ENCODE data around the gene NEDD8.
"Not testable (repeated sequence)": the region's sequence is repeated elsewhere in the genome, so short reads cannot be mapped to it uniquely, and the experiment has no call there.

NEDD8 gene

DNA sequence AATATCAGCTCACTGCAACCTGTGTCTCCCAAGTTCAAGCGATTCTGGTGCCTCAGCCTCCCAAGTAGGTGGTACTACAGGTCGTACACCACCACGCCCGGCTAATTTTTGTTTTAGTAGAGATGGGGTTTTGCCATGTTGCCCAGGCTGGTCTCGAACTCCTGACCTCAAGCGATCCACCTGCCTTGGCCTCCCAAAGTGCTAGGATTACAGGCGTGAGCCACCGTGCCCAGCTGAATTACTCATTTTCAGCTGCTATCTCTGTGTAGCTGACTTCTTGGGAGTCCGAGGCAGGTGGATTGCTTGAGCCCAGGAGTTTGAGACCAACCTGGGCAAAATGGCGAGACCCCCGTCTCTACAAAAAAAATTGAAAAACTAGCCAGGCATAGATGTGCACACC is 13.2 kb upstream of the NEDD8 start:
- DNase-seq: not testable (repeated sequence)

DNA sequence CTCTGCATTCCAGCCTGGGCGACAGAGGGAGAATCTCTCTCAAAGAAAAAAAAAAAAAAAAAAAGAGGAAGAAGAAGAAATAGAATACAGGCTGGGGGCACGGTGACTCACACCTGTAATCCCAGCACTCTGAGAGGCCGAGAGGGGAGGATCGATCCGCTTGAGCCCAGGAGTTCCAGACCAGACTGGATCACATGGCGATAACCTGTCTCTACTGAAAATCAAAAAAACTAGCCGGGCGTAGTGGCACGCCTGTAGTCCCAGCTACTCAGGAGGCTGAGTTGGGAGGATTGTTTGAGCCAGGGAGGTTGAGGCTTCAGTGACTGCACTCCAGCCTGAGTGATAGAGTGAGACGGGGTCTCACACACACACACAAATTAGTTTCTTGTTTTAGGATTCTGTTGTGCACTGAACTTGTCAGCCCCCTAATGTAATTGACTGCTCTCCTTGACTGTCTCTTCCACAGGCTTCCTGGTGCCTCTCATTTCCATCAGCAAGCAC is 11.2 kb upstream of the NEDD8 start:
- no peak for DNase-seq

DNA sequence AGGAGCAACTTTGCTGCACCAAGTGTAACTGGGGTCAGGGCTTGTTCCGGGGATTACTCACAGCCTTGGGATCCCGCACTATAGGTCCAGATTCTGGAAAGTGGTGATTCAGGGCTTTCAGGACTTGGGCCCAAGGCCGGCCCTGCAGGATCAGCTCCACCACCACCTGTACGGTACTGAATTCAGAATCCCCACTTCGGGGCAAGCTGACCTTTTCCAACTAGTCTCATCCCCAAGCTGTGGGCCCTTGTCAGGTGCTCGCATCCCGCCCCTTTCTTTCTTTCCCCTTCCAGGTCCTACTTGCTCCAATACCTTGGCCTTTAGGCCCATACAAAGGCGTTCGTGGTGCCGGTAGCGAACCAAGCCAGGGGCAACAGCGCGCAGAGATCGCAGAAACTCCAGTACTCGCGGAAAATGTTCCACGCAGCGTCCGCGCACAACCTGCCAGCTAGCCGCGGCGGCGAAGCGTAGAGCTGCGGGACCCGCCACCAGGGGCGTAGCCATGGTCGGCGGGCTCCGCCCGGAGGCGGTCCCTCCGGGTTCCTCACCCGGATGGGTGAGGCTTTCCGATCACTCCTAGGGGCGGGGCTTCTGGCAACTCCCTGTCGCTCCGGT is 9.8 kb upstream of the NEDD8 start:
- peak; percentile 88 for DNase-seq

DNA sequence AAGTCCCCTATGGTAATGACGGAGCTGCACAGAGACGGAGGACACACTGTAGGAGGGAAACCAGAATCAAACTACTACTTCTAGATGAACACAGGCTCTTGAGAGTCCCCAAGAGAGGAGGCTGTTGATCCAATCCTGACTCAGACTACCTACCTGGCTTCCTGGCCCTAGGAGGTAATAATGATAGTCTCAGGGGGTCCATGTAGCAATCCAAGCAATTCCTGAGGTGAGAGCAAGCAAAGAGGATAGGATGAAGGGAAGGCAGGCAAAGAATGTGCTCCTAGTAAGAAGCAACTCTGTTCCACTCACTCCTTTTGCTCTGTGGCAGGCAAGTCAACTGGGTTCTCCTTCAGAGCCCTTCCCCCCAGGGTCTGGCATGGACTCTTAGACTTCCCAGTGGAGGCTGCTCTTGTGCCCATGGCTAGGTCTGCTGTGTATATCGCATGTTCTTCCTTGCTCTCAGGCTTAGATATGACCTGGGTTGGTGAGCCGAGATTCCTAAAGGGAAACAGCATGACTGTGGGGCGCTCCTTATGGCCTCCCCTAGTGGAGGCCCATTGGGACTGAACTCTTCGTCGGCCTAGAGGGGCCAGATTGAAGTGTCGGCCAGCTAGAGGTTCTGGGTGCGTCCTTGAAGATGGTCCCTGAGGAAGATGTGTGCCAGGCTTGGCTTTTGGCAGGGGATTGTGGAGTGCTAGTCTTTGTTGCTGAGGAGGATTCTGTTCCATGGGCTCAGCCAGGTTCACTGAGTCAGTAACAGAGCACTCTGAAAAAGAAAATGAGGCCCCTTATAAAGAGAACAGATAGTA is 8.1 kb upstream of the NEDD8 start:
- DNase-seq: no peak

DNA sequence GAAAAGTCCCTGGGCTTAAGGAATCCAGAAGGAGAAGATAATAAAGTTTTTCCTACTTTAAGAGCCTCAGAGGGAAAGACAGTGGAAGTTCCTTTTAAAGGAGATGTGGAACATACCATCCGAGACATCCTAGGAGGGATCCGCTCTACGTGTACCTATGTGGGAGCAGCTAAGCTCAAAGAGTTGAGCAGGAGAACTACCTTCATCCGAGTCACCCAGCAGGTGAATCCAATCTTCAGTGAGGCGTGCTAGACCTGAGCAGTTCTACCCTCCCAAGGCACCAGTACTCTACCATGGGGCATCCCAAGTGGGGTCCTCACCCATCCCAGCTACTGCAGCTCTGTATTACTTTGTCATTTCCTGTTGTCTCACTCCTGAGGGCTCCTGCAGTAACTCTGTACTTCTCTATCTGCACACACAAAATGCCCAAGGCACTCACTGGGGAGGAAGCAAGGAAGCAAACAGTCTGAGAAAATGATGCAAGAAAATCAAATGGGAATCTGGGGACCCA is 6.4 kb upstream of the NEDD8 start:
- DNase-seq: no peak

DNA sequence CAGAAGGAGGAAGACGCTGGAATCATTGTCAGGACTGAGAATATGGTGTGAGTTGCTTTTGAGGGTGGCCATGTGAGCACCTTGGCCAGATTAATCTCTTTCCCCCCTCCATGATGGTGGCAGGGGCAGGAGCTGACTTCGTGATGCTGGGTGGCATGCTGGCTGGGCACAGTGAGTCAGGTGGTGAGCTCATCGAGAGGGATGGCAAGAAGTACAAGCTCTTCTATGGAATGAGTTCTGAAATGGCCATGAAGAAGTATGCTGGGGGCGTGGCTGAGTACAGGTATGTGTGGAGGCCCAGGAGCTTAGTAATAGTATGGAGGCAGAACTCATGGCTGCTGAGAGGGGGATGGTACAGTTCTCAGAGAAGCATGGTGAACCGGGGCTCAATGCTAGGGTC is 6.0 kb upstream of the NEDD8 start:
- no peak for DNase-seq

DNA sequence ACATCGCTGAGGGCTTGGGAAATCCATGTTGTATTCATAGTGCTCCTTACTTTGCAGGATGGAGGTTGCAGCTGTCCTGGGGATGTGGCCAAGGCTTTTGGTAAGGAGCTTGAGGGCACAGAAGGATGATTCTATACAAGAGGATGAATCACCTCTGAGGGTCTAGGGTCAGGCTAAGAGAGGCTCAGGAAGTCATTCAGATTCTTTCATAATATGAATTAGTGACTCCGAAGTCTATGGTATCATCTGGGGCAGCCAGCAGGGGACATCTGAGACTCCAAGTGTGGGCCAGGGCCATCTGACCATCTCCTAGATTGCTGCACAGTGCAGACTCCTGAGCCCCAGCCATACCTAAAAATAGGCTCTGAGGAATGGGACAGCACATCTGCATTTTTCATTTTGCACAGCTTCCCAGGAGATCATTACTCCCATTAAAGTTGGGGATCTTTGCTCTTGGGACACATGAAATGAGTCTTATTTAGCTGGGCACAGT is 5.3 kb upstream of the NEDD8 start:
- DNase-seq: no peak

DNA sequence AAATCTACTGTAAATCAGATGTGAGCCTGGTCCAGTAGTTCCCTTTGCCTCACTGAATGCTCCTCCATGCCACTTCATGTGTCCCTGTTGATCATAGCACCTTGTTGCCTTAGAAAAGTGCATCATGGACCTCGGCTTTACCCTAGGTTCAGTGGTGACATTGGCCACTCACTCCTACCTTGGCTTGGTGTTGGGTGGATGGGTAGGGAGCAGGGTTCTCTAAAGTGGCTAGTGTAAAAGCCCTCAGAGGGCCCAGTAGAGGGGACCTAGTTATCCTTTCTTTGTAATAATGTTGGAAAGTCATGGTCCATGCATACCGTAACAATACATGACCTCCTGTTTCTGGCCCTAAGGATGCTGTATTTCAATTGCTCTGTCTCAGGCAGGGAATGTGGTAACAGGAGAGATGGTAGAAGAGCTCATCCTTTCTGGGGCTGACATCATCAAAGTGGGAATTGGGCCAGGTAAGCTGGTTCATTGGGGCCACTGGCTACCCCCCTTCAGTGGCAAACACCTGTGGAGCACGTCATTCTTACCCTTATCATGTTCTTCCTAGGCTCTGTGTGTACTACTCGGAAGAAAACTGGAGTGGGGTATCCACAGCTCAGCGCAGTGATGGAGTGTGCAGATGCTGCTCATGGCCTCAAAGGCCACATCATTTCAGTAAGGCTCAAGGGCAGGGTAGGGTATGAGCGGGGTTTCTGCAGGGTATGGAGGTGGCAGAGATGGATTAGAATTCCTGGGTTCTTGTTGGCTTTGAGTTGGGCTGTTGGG is 4.7 kb upstream of the NEDD8 start:
- DNase-seq: no peak

DNA sequence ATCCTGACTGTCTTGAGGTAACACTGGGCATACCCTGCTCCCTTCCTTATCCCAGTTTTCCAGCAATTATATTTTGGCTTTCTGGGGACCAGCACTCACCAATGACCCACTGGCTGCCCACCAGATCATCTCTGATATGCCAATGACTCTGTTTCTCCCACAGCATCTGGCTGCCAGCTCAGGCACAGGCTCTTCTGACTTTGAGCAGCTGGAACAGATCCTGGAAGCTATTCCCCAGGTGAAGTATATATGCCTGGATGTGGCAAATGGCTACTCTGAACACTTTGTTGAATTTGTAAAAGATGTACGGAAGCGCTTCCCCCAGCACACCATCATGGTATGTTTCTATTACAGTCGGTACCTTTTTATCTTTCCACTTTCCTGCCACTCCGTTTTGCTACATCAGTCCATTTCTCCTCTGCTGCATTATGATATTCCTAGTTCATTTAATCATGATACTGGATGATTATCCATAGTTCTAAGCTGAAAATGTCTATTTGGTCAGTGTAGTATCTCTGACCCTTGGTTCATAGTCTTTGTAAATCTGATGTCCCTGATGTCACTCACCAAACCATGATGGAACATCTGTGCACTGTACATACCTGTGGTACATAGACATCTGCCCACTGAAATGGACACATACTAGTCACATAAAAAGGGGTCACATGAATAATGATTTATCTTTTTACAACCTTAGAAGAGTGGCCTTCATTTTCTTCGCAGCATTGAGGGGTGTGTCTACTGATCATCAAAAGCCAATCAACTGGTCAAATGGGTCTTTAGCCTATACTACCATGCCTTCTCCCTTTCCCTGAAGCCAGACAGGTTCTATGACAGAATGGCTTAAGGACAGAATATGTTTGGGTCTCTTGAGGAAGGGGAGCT is 3.9 kb upstream of the NEDD8 start:
- no peak for DNase-seq

DNA sequence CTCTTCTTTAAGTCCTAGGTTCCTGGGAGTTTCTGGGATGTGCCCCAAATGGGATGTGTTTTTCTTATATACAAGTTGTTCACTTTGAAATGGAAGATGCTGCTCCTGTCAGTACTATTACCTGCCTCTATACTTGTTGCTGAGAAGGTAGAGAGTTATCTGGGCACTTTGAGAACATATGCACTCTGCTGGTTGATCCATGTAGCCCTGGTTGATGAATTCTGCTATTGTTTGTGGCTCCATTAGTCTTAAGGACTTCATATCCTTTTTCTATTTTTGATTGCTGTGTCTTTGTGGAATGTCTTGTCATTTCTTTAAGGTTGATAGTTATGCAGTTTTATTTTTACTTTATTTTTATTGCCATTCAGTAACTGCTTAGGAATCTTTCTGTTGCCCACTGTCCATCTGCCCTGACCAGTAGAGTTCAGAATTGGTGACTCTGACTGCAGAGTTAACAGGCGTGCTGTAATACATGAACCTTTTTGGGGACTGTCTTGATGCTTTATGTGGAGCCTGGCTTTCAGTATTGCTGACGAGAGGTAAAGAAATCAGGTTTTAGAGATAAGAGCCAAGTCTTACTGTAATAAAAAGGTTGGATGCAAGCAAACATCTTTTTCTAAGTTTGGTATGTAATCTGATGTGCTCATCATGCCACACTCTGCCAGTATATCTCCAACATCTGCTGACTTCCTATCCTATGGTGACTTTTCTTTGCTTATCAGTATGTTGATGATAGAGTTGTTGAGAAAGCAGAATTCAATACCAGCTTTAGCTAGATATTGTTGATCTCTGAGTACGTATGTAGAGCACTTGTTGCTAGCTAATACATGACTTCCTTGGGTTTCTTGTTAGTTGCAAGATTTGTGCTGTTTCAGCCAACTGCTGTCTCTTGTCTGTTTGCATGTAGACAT is 2.2 kb upstream of the NEDD8 start:
- DNase-seq: no peak

DNA sequence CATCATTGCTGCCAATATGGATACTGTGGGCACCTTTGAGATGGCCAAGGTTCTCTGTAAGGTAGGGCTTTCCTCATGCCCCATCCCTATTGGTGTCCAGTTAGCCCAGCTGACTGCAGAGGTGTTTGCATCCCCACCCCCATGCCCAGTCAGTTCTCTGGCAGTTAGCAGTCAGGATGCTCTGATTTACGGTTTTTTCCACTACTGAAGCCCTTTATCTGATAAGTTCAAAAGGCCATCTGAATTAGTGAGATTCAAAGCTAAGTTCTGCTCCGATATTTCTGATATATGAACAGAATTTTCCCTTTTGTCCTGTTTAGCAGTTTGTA is 1.3 kb upstream of the NEDD8 start:
- no peak for DNase-seq

DNA sequence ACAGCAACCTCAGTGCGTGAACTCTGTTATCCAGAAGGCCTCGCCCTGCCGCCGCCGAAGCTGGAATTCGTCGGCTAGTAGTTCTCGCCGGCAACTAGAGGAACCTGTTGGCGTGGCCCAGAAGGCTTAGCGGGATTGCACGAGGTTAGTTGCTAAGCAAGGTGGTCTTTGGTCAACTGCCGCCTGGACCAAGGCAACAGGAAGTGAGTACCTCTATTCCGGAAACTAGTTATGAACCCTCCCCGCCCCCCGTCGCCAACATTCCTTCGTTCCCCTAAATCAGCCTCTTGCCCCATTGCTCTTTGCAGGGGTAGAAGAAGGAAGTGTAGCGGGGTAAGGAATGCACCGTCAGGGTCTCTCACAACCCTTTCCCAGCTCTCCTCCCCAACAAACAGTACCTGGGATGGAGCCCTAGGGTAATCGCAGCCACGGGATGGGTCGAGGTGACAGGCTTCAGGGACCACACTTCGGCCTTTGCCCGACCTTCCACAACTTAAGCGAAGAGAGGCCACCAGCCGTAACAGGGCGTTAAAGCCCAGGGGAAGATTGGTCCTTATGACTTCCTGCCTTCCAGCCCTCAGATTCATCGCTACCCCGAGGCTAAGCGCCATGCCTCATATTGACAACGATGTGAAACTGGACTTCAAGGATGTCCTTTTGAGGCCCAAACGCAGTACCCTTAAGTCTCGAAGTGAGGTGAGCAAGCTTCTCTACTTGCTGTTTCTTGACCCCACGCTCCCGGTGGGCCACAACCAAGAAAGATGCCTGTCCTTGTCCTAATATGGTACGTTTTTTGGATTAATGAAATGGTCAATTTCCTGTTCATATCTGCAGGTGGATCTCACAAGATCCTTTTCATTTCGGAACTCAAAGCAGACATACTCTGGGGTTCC is 724 bp upstream of the NEDD8 start, which contains the start of gene GMPR2:
GMPR2 (plus strand) TSS at position 285 of the 893 bp plus-strand sequence; CDS start at position 610, 325 bp downstream.
- DNase-seq: peak; percentile 82

DNA sequence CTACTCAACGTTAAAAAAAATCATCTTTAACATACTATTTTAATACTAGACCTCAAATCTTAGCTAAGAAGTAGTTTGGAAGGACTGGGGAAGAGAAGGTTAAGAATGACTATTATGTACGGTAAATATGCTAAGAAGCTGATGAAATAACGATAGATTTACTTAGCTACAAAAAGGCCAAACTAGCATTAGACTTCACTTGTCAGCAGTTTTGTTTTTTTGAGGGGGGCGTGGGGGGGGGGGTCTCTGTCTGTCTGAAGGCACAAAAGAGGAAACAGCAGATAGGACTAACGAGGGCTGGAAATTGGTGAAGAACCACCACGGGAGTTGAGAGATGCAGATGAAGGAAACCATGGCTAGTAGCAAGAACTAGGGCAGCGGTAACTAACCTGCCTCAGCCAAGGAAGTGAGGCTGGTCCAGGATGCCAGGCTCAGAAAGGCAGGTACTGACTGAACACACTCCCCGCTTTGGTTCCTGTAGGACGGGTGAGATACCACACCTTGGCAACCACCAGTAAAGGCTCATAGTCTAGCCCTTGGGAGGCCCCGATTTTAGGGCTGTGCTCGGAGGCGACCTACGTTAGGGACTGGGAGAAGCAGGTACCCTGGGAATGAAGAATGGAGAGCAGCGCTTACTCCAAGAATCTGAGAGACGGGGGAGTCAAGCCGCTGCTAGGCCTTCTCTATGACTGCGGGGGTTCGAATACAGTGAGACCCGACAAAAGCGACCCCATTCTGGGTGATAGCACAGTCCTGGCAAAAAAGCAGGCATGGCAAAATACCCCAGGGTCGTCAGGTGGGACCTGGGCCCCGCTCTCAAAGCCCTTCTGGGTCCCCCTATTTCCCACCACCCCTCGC is 675 bp downstream of the NEDD8 start:
- DNase-seq: no peak

DNA sequence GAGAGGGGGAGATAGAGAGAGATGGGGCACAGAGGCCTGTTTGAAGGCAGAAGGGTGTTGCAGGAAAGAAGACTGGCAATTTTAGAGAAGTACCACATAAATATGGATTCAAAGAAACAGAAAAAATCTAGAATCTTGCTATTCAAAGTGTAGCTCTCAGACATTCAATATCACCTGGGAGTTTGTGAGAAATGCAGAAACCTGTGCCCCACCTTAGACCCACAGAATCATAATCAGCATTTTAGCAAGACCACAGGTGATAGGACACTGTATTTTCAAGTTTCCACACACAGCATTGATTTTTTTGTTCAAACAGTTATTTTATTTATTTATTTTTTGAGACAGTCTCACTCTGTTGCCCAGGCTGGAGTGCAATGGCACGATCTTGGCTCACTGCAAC is 3.3 kb downstream of the NEDD8 start:
- DNase-seq: no peak

DNA sequence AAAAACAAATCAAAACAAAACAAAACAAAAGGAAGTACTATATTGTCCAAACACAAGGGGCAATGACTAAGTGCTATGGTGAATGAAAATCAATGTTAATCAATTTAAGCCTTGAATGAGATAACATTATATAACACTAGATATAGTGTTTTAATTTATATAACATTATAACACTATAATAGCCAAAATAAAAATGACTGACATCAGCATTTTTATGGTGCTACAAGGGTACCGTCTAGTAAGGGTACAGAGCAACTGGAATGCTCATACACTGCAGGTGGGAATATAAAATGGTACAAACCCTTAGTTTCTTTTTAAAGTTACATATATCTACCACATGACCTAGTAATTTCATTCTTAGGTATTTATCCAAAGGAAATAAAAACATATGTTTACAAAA is 5.7 kb downstream of the NEDD8 start:
- no peak for DNase-seq

DNA sequence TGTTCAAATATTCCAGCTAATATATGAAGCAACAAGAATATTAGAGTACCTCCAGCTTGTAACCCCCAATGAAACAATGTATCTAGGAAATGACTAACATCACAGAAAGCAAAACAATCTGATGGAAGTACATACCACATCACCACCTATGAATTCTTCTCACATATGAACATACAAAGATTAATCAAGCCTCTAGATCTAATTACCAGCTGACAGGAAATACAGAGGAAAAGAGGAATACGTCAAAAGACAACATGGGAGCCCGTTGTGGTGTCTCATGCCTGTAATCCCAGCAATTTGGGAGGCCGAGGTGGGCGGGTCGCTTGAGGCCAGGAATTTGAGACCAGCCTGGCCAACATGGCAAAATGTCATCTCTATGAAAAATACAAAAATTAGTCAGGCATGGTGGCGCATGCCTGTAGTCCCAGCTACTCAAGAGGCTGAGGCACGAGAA is 7.5 kb downstream of the NEDD8 start:
- DNase-seq: no peak

DNA sequence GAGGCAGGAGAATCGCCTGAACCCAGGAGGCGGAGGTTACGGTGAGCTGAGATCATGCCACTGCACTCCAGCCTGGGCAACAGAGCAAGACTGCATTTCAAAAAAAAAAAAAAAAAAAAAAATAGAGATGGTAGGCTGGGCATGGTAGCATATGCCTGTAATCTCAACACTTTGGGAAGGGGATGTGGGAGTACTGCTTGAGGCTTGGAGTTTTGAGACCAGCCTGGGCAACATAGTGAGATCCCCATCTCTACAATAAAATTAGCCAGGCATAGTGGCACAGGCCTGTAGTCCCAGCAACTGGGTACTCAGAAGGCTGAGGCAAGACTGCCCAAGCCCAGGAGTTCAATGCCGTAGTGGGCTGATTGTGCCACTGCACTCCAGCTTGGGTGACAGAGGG is 9.2 kb downstream of the NEDD8 start:
- DNase-seq: not testable (repeated sequence)

DNA sequence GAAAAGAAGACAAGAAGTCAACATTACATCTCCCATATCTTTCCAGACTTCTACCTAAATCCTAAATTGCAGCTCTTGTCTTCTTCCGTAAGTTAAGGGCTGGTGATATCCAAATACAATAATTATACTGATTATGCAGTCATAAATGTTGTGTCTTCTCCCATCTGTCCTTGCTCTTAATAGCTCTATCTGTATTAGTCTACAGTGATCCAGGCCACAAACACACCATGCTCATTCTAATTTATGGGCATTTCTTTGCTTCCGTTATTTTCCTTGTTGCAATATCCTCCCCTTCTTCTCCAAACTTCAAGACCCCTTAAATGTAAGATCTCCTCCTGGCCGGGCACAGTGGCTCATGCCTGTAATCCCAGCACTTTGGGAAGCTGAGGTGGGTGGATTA is 12.6 kb downstream of the NEDD8 start:
- no peak for DNase-seq

DNA sequence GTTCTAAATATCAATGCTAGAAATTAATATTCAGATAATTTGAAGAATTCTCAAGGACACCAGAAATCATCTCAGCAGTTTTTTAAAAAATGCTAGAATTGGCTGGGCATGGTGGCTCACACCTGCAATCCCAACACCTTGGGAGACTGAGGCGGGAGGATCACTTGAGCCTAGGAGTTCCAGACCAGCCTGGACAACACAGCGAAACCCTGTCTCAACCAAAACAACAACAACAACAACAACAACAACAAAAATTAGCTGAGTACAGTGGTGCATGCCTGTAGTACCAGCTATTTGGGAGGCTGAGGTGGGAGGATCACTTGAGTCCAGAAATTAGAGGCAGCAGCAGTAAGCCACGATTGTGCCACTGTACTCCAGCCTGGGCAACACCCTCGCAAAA is 13.1 kb downstream of the NEDD8 start:
- no peak for DNase-seq

All from DMS153 (cell line).